Thoracic aorta (tissue), 2 donors: ENCODE measurements around the gene RPS24. TPM values are rescaled to one million over a fixed set of nuclear protein-coding genes. Genes with fewer than 3 reads are reported as not detected.

Source experiments
- ATAC-seq: fragments of 150-250 bp; one replicate; pipeline ENCODE4 v1.8.0; 2017; ENCODE audit warnings: low read depth; ENCODE audit not compliant: insufficient number of reproducible peaks, low FRiP score
- DNase-seq: peaks from one replicate; pipeline ENCODE4 v3.0.0-alpha.2; 2020; ENCODE audit warnings: low spot score
- H3K27ac ChIP-seq, 2 donors: fragments of 200-600 bp; sonication (generic); 1 replicate in 1 of 2; 2 replicates in 1 of 2; pipeline ENCODE4 v1.5.1; 2016; ENCODE audit warnings: mild to moderate bottlenecking in 2 of 2, moderate library complexity in 2 of 2
- H3K27me3 ChIP-seq: fragments of 200-600 bp; sonication (generic); replicated peaks from 2 replicates; pipeline ENCODE4 v1.6.0; 2016; ENCODE audit warnings: mild to moderate bottlenecking; ENCODE audit not compliant: insufficient read depth
- H3K36me3 ChIP-seq: fragments of 200-600 bp; sonication (generic); one replicate; pipeline ENCODE4 v1.5.1; 2016
- H3K4me1 ChIP-seq, 2 donors: fragments of 200-600 bp; sonication (generic); 1 replicate in 1 of 2; 2 replicates in 1 of 2; pipeline versions ENCODE4 v1.5.1 to v1.6.0; 2016; ENCODE audit warnings: low read depth in 2 of 2, mild to moderate bottlenecking in 1 of 2; ENCODE audit not compliant: control insufficient read depth in 1 of 2
- H3K4me3 ChIP-seq: fragments of 200-600 bp; sonication (generic); 2 replicates; pipeline ENCODE4 v1.5.1; 2016; ENCODE audit warnings: mild to moderate bottlenecking
- H3K9me3 ChIP-seq: fragments of 200-600 bp; sonication (generic); 2 replicates; pipeline ENCODE4 v1.5.1; 2016
- total RNA-seq, 2 donors: library from RNA; depleted of rRNA; stranded (reverse); fragments of >200 nt; gene quantifications; one replicate each; pipeline versions ENCODE4 v1.1.0 to v1.2.3, GENCODE V29; 2016
- TF ChIP-seq, protein P1 (sequence below): fragments of 200-600 bp; sonication (generic); IDR thresholded peaks from one replicate; pipeline ENCODE4 v1.5.1; 2019; ENCODE audit warnings: antibody characterized with exemption

The RPS24 gene
- total RNA-seq, 2 donors from 2014 or later, result 1,219 to 1,252 TPM

DNA sequence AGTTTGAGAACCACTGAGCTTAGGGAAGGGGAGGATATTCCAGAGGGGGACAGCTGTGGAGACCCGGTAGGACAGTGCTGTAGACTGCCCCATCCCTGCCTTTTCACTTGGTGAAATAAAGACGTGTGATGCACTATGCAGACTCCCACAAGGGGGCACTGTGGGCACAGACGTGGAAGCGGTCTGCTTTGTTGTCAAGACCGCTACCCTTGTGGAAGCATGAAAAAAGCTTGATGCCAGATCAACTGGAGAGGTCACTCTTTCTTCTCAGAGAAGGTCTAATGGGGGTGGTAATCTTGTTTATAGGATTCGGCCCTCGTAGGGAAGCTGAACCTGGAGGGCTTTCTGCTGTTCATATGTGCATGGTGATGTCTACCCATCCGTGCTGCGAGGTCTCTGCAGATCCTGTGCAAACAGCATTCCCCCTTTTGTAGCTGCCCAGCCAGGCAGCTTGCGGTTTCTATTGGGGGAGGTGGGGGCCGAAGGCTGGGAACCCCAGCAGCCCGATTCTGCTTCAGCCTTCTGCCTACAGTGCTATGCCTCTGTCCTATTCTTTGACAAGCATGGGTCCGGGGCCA lies 13.7 kb downstream of the RPS24 start:
- no peak for ATAC-seq
- Histone ChIP-seq H3K27ac (no peak overlapping the region), H3K27me3 (no peaks in the 10 kb centered on the region), H3K4me3 (no peak overlapping the region), H3K9me3 (no peaks in the 10 kb centered on the region), H3K36me3 (no peaks in the 10 kb centered on the region), H3K4me1 (peaks cover 0 to 12% of the 10 kb centered on the region in 2 donors)
- DNase-seq, result peak; percentile 60
- TF ChIP-seq, protein P1, sequence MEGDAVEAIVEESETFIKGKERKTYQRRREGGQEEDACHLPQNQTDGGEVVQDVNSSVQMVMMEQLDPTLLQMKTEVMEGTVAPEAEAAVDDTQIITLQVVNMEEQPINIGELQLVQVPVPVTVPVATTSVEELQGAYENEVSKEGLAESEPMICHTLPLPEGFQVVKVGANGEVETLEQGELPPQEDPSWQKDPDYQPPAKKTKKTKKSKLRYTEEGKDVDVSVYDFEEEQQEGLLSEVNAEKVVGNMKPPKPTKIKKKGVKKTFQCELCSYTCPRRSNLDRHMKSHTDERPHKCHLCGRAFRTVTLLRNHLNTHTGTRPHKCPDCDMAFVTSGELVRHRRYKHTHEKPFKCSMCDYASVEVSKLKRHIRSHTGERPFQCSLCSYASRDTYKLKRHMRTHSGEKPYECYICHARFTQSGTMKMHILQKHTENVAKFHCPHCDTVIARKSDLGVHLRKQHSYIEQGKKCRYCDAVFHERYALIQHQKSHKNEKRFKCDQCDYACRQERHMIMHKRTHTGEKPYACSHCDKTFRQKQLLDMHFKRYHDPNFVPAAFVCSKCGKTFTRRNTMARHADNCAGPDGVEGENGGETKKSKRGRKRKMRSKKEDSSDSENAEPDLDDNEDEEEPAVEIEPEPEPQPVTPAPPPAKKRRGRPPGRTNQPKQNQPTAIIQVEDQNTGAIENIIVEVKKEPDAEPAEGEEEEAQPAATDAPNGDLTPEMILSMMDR, result peak; percentile 86

DNA sequence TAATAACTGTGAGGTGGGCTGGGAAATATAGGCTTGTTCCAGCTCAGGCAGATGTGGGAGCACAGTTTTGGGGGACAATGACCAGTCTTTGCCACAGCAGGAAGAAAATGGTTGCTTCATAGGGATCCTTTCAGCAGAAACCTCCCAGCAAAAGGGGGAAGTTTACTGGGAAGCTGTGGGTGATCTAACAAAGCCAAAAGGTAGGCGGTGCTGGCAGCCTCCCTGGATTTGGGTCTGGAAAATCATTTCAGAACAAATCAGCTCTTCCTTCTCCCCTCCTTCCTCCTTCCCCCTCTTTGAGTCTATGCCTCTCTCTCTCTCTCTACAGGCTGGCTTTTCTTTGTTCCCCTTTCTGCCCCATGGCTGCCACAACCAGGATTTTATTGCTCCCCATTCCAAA lies 16.2 kb downstream of the RPS24 start:
- Histone ChIP-seq H3K9me3 (no peaks in the 10 kb centered on the region), H3K36me3 (no peaks in the 10 kb centered on the region), H3K4me1 (peaks cover 0 to 3% of the 10 kb centered on the region in 2 donors), H3K27ac (no peak overlapping the region), H3K27me3 (no peaks in the 10 kb centered on the region), H3K4me3 (no peak overlapping the region)
- TF ChIP-seq, protein P1, result no peak
- ATAC-seq (no peak), DNase-seq (no peak)

DNA sequence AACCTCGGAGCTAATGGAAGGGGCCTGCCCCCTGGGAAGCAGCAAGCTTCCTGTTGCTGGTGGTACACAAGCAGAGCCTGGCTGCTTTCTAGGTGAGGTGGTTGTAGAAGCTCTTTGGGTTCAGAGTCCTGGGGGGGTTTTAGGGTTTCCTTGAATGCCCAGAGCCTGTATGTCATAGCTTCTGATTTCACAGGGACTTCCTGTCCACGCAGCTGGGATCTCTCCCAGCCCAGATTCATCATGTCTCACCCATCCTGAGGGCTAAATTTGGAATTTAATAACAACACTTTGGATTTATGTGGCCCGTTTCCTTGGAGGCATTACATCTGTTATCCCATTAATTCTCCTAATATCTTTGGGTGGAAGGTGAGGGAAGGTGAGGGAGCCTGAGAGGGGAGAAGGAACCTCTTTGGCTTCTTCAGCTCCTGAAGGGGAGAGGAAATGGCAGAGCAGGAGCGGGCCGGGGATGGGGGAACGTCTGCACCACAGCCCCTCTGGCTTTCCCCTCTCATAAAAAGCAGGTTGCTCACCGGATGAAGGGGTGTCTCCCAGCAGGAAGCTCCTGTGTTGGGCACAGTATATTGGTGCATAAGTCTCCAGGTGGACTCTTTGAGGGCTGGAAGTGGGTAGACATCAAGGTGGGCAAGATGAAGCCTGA lies 19.7 kb downstream of the RPS24 start:
- ATAC-seq (no peak), DNase-seq (no peak)
- Histone ChIP-seq H3K27me3 (no peaks in the 10 kb centered on the region), H3K27ac (no peak overlapping the region), H3K4me3 (no peak overlapping the region), H3K9me3 (no peaks in the 10 kb centered on the region), H3K4me1 (no peaks in the 10 kb centered on the region), H3K36me3 (no peaks in the 10 kb centered on the region)
- TF ChIP-seq, protein P1, result no peak

DNA sequence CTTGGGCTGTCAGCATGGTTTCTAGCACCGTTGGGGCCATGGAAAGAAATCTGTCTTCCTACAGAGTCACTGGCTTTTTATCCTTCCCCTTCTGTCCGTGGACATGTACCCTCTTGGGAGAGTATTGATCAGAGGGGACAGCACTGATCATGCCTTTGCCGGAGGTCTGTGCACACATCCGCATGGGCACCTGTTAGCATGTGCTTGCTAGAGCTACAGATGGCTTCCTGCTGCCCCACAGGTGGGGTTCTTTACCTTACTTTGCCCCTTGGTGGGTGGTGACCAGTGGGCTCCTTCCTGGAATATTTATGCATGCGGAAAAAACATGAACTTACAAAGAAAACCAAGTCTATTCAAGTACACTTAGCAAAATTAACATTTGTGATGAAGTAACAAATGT lies 24.9 kb downstream of the RPS24 start:
- Histone ChIP-seq H3K27me3 (no peaks in the 10 kb centered on the region), H3K4me3 (no peak overlapping the region), H3K36me3 (no peaks in the 10 kb centered on the region), H3K4me1 (no peaks in the 10 kb centered on the region), H3K9me3 (no peaks in the 10 kb centered on the region), H3K27ac (no peak overlapping the region)
- no peak for ATAC-seq
- TF ChIP-seq, protein P1, result no peak
- DNase-seq, result no peak

DNA sequence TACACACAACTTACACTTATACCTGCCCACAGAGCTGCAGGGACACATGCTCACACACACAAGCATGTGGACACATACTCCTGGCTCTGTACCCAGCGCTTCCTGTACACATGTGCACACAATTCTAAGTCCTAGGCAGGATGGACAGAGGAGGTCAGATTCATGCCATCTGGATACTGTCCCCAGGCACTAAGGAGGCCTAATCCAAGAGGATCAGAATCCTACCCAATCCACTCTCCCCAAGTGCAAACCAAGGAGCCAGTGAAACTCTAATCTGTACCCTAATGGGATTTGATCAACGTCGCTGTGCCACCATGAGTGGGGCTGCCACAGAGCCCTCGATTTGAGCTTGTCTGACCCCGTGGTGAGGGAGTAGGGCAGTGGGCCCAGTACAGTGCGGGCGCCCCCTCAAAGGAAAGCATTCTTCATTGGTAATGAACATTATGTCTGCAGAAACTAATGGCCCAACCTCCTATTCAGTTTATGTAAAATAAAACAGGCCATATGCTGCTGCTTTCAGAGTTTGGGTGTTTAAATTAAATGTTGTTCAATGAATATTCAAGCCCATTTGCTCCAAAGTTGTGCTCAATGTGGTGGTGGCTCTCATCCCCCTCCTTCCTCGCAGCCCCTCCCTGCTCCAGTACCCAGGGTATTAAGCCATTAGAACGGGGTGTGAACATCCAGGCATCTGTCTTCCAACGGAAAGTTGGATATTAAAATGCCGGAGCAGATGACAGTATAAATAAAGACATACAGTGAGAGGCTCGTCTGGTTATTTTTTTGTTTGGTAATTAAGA lies 26.4 kb downstream of the RPS24 start:
- H3K4me3 ChIP-seq, result no peak overlapping the region
- ATAC-seq (no peak), DNase-seq (no peak)

More for the DNA sequence above, 26.4 kb downstream of the RPS24 start:
- no peaks in the 10 kb centered on the region for H3K4me1 ChIP-seq
- TF ChIP-seq, protein P1, result no peak
- no peaks in the 10 kb centered on the region for H3K9me3 ChIP-seq
- no peaks in the 10 kb centered on the region for H3K27me3 ChIP-seq
- no peaks in the 10 kb centered on the region for H3K36me3 ChIP-seq
- H3K27ac ChIP-seq, result no peak overlapping the region
